Hepatocyte (in vitro differentiated cells): ENCODE measurements around the gene ALDH2.

ENCODE experiments used
- CTCF ChIP-seq: fragments of 200-600 bp; sonication (generic); IDR thresholded peaks from 2 replicates; pipeline ENCODE4 v1.5.1; 2016; ENCODE audit warnings: antibody characterized with exemption, mild to moderate bottlenecking; ENCODE audit not compliant: poor library complexity
- EZH2phosphoT487 ChIP-seq: fragments of 200-600 bp; sonication (generic); IDR thresholded peaks from one replicate; pipeline ENCODE4 v1.6.1; 2018; ENCODE audit warnings: antibody characterized with exemption, mild to moderate bottlenecking, low read depth, moderate library complexity; ENCODE audit not compliant: unreplicated experiment, severe bottlenecking

GRCh38 chr12:111730420-111730819 is 36.3 kb upstream of the ALDH2 start:
- no peak for TF ChIP-seq CTCF
- TF ChIP-seq EZH2phosphoT487: no peak
